Prostate gland (tissue), 2 donors: Measurements from ENCODE around the gene NBEAL1. TPM values are rescaled to one million over a fixed set of nuclear protein-coding genes. Genes with fewer than 3 reads are reported as not detected.
"Not testable (repeated sequence)": the region's sequence is repeated elsewhere in the genome, so short reads cannot be mapped to it uniquely, and the experiment has no call there.

Experiments
- DNase-seq: peaks from one replicate; pipeline ENCODE4 v3.0.0-alpha.2; 2019; ENCODE audit warnings: low spot score
- H3K27ac ChIP-seq, 2 donors: fragments of 200-600 bp; sonication (generic); 2 replicates each; pipeline ENCODE4 v1.5.1; 2017 to 2019
- H3K27me3 ChIP-seq: fragments of 200-600 bp; sonication (generic); replicated peaks from 2 replicates; pipeline ENCODE4 v1.5.1; 2019; ENCODE audit not compliant: insufficient read depth
- H3K36me3 ChIP-seq, 2 donors: fragments of 200-600 bp; sonication (generic); 1 replicate in 1 of 2; 2 replicates in 1 of 2; pipeline versions ENCODE4 v1.5.1 to v1.8.1; 2017 to 2019
- H3K4me1 ChIP-seq: fragments of 200-600 bp; sonication (generic); replicated peaks from 2 replicates; pipeline ENCODE4 v1.5.1; 2019
- H3K4me3 ChIP-seq, 2 donors: fragments of 200-600 bp; sonication (generic); 2 replicates each; pipeline ENCODE4 v1.5.1; 2017 to 2019
- H3K9me3 ChIP-seq: fragments of 200-600 bp; sonication (generic); 2 replicates; pipeline ENCODE4 v1.5.1; 2017
- CTCF ChIP-seq, 4 experiments: fragments of 200-600 bp in 2 of 4; fragments of 450-650 bp in 2 of 4; sonication (generic) in 2 of 4; IDR thresholded peaks; 1 replicate in 3 of 4; 2 replicates in 1 of 4; pipeline ENCODE4 v1.5.1; 2016 to 2019; ENCODE audit warnings: antibody characterized with exemption in 4 of 4, mild to moderate bottlenecking in 2 of 4, moderate library complexity in 2 of 4
- POLR2A ChIP-seq: fragments of 450-650 bp; IDR thresholded peaks from one replicate; pipeline ENCODE4 v1.6.1; 2016; ENCODE audit warnings: antibody characterized with exemption, mild to moderate bottlenecking
- POLR2AphosphoS5 ChIP-seq: sonication (generic); formaldehyde crosslinking; IDR thresholded peaks from one replicate; pipeline ENCODE4 v1.6.1; 2017; ENCODE audit warnings: antibody characterized with exemption
- WGBS: methylation state at CpG from one replicate; pipeline ENCODE4 v1.1.5; 2018; 5-methylcytosine and 5-hydroxymethylcytosine counted together
- intact Hi-C: fragments of 100-400 bp; cut with DNase I; formaldehyde crosslinking; loops from one replicate; pipeline ENCODE4 v1.14.2; 2022
- total RNA-seq, 2 donors: library from RNA; depleted of rRNA; stranded (reverse); fragments of >200 nt; gene quantifications; one replicate each; pipeline ENCODE4 v1.1.0, GENCODE V29; 2016

Gene NBEAL1
- total RNA-seq, 2 donors from 2014 or later, result 21.2 to 47.1 TPM

- H3K36me3 ChIP-seq, result no peaks in the 10 kb centered on the region
- no peak for DNase-seq
- H3K27ac ChIP-seq, result no peak overlapping the region
- intact Hi-C loops, result no loop called here
- H3K27me3 ChIP-seq, result no peaks in the 10 kb centered on the region
- no peak for TF ChIP-seq CTCF (IDR thresholded peaks at IDR 0.05)
- no peak for TF ChIP-seq POLR2A
- TF ChIP-seq POLR2AphosphoS5, result no peak
- H3K4me1 ChIP-seq, result no peaks in the 10 kb centered on the region
- H3K9me3 ChIP-seq, result no peaks in the 10 kb centered on the region
- 92% methylated on average over 3 of the region's 3 CpGs for WGBS
- H3K4me3 ChIP-seq, result no peak overlapping the region
Measured at GRCh38 chr2:203062126-203062525, 47.5 kb downstream of the NBEAL1 start.

- H3K4me1 ChIP-seq, result not testable (repeated sequence)
Measured at GRCh38 chr2:203066519-203067091, 51.9 kb downstream of the NBEAL1 start.

GRCh38 chr2:203070701-203071100, 56.0 kb downstream of the NBEAL1 start:
- WGBS, result 61% methylated on average over 2 of the region's 2 CpGs
- H3K27me3 ChIP-seq, result no peaks in the 10 kb centered on the region
- no peak overlapping the region for H3K27ac ChIP-seq
- no peak for DNase-seq
- peaks cover 0 to 5% of the 10 kb centered on the region in 2 donors for H3K36me3 ChIP-seq
- no peak overlapping the region for H3K4me3 ChIP-seq
- no peak for TF ChIP-seq POLR2A
- TF ChIP-seq CTCF (IDR thresholded peaks at IDR 0.05), result no peak
- no peak for TF ChIP-seq POLR2AphosphoS5
- H3K4me1 ChIP-seq, result no peaks in the 10 kb centered on the region
- intact Hi-C loops, result no loop called here
- no peaks in the 10 kb centered on the region for H3K9me3 ChIP-seq

More at GRCh38 chr2:203066519-203067091, 51.9 kb downstream of the NBEAL1 start:
- H3K27me3 ChIP-seq, H3K27ac ChIP-seq, H3K4me3 ChIP-seq, DNase-seq, intact Hi-C loops, H3K9me3 ChIP-seq, H3K36me3 ChIP-seq: not testable (repeated sequence)
- 97% methylated on average over 28 of the region's 36 CpGs for WGBS

GRCh38 chr2:203071148-203071547, 56.5 kb downstream of the NBEAL1 start:
- intact Hi-C loops, result no loop called here
- no peak for DNase-seq
- Histone ChIP-seq H3K4me1 (no peaks in the 10 kb centered on the region), H3K27ac (no peak overlapping the region), H3K4me3 (no peak overlapping the region), H3K27me3 (no peaks in the 10 kb centered on the region), H3K36me3 (peaks cover 0 to 5% of the 10 kb centered on the region in 2 donors), H3K9me3 (no peaks in the 10 kb centered on the region)
- TF ChIP-seq CTCF (IDR thresholded peaks at IDR 0.05), result no peak
- TF ChIP-seq POLR2A, result no peak
- no peak for TF ChIP-seq POLR2AphosphoS5

- Histone ChIP-seq H3K27me3 (no peaks in the 10 kb centered on the region), H3K36me3 (peaks cover 0 to 5% of the 10 kb centered on the region in 2 donors), H3K27ac (no peak overlapping the region), H3K4me3 (no peak overlapping the region), H3K9me3 (no peaks in the 10 kb centered on the region), H3K4me1 (no peaks in the 10 kb centered on the region)
- no peak for TF ChIP-seq CTCF (IDR thresholded peaks at IDR 0.05)
- no peak for TF ChIP-seq POLR2AphosphoS5
- no peak for TF ChIP-seq POLR2A
- no peak for DNase-seq
- intact Hi-C loops, result no loop called here
Measured at GRCh38 chr2:203072371-203072770, 57.7 kb downstream of the NBEAL1 start.
